ENCODE results near the gene FCN1. TPM values are rescaled to one million over a fixed set of nuclear protein-coding genes. Genes with fewer than 3 reads are reported as not detected.

Gene FCN1
- total RNA-seq, 4 donors from 2014 or later: 0.72 to 2.9 (median 1.1) TPM

- 83 to 90% methylated on average over 13 of the region's 13 CpGs for WGBS, 2 donors
- TF ChIP-seq CTCF (IDR thresholded peaks at IDR 0.05): no peak
- TF ChIP-seq POLR2A (IDR thresholded peaks at IDR 0.05): no peak
- intact Hi-C loops (cut with DNase I; ENCODE audit: low total_unique reads): no loop called here
- DNase-seq (ENCODE audit: low spot score in 2 of 2): no peak
- no peak overlapping the region for H3K4me3 ChIP-seq (ENCODE audit: low read depth, poor library complexity, severe bottlenecking)
Measured at GRCh38 chr9:134864821-134865190, 52.9 kb downstream of the FCN1 start.

GRCh38 chr9:134863941-134864820, 53.5 kb downstream of the FCN1 start:
- no peak for TF ChIP-seq CTCF (IDR thresholded peaks at IDR 0.05)
- no peak for TF ChIP-seq POLR2A (IDR thresholded peaks at IDR 0.05)
- DNase-seq (ENCODE audit: low spot score in 2 of 2): no peak
- no peak overlapping the region for H3K4me3 ChIP-seq (ENCODE audit: low read depth, poor library complexity, severe bottlenecking)
- 57 to 58% methylated on average over 23 to 28 of the region's 28 CpGs for WGBS, 2 donors
- intact Hi-C loops (cut with DNase I; ENCODE audit: low total_unique reads): no loop called here

DNA sequence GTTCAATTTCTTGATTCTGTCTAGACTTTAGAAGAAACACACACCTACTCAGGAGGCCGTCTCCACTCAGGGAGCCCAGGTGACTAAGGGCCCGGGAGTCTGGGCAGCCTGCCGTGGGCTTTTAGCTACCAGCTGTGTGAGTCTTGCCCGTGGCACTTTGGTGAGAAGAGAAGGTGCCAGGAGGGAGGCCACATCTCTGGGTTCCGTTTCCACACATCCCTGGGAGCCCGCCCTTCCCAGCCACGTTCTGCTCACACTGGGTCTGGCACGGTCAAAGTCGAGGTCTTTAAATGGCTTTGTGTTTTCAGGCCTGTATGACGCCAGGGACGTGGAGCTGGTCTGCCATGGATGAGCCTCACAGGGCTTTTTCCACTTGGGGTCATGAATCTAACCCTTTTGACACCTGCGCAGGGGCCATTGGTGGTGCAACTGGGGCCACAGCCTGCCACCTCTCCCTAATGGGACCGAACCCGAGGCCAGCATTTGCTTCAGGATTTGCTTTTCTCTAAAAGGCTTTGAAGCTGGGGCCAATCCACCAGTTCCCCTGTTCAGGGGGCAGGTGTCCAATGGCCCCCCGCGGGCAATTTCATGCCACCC, 54.3 kb downstream of the FCN1 start:
- 57 to 88% methylated on average over 14 to 16 of the region's 16 CpGs for WGBS, 2 donors
- TF ChIP-seq POLR2A (IDR thresholded peaks at IDR 0.05) (no peak), CTCF (IDR thresholded peaks at IDR 0.05) (no peak)
- DNase-seq (ENCODE audit: low spot score in 2 of 2): no peak
- no peak overlapping the region for H3K4me3 ChIP-seq (ENCODE audit: low read depth, poor library complexity, severe bottlenecking)
- intact Hi-C loops (cut with DNase I; ENCODE audit: low total_unique reads): no loop called here

DNA sequence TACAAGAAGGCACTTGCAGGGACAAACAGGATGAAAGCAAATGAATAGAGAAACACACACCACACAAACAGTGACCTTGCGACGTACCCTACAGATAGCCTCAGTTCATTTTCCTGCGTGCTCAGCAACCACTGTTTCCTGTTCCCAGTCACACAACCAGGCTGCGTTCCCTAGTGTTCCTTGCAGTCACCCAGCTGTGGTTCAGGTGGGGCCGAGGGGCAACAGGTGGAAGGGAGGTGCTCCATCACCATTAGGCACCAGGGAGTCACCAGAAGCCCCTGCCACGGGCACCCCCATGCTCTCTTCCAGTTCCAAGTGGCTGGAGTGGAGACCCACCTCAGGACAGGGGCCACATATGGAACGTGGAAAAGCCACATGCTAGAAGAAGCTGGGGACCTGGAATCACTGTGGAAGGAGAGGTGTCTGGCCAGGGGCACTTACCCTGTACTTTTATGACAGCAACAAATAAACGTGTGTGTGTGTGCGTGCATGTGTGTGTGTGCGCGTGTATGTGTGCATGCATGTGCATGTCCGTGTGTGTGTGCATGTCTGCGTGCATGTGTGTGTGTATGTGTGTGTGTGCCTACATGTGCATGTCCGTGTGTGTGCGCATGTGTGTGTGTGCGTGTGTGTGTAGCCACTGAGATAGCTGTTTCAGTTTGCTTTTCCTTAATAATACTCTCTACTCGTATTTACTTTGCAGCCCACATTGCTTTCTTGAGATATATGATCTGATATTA, 55.9 kb downstream of the FCN1 start:
- intact Hi-C loops (cut with DNase I; ENCODE audit: low total_unique reads): no loop called here
- TF ChIP-seq CTCF (IDR thresholded peaks at IDR 0.05) (no peak), POLR2A (IDR thresholded peaks at IDR 0.05) (no peak)
- DNase-seq (ENCODE audit: low spot score in 2 of 2): no peak
- no peak overlapping the region for H3K4me3 ChIP-seq (ENCODE audit: low read depth, poor library complexity, severe bottlenecking)
- 87% methylated on average over 17 of the region's 17 CpGs for WGBS, 2 donors

- DNase-seq (ENCODE audit: low spot score in 2 of 2): no peak
- 84 to 89% methylated on average over 13 of the region's 13 CpGs for WGBS, 2 donors
- TF ChIP-seq POLR2A (IDR thresholded peaks at IDR 0.05) (no peak), CTCF (IDR thresholded peaks at IDR 0.05) (no peak)
- intact Hi-C loops (cut with DNase I; ENCODE audit: low total_unique reads): no loop called here
- no peak overlapping the region for H3K4me3 ChIP-seq (ENCODE audit: low read depth, poor library complexity, severe bottlenecking)
Measured at GRCh38 chr9:134860510-134860909, 57.2 kb downstream of the FCN1 start.
